IMR-90 (cell line): ENCODE results near the gene KRT79. TPM values are rescaled to one million over a fixed set of nuclear protein-coding genes. Genes with fewer than 3 reads are reported as not detected.

Experiments used
- ATAC-seq: fragments of 200-7000 bp; cut with Tn5 transposase; 2 replicates; pipeline ENCODE4 v1.9.1; 2020; ENCODE audit warnings: low read depth, mild to moderate bottlenecking, moderate library complexity
- BruUV-seq: library from RNA; stranded (reverse); fragments of 400-500 nt; replicated peaks from 2 replicates; lab custom pipeline; 2021; lab: Mats Ljungman, UMichigan
- CTCF ChIA-PET: fragments of 300-600 bp; formaldehyde crosslinking; extraction: SDS; loops from one replicate; lab custom pipeline; 2021; ENCODE audit warnings: antibody characterized with exemption; lab: Yijun Ruan, JAX
- POLR2A ChIA-PET: fragments of 300-600 bp; sonication (Branson Sonifier 250); formaldehyde crosslinking; loops from one replicate; lab custom pipeline; 2022; ENCODE audit warnings: antibody characterized with exemption; ENCODE audit not compliant: unreplicated experiment; lab: Charles Lee
- DNase-seq: peaks from one replicate; pipeline ENCODE4 v3.0.0; 2013
- H2AFZ ChIP-seq: replicated peaks from 2 replicates; pipeline ENCODE3; 2013; ENCODE audit warnings: low read length, mild to moderate bottlenecking; ENCODE audit not compliant: poor library complexity
- H2AK5ac ChIP-seq: 2 replicates; pipeline ENCODE4 v1.6.1; 2013; ENCODE audit warnings: low read depth, low read length, inconsistent platforms
- H2AK9ac ChIP-seq: replicated peaks from 2 replicates; pipeline ENCODE3; 2013; ENCODE audit warnings: mild to moderate bottlenecking, low read depth, low read length, moderate library complexity; ENCODE audit not compliant: poor library complexity
- H2BK120ac ChIP-seq: 2 replicates; pipeline ENCODE4 v1.6.1; 2013; ENCODE audit warnings: low read depth, low read length, inconsistent platforms
- H2BK15ac ChIP-seq: 3 replicates; pipeline ENCODE4 v1.6.1; 2013; ENCODE audit warnings: low read depth, low read length, inconsistent platforms
- H2BK20ac ChIP-seq: 2 replicates; pipeline ENCODE4 v1.6.1; 2013; ENCODE audit warnings: low read depth, mild to moderate bottlenecking, inconsistent platforms, low read length, moderate library complexity
- H2BK5ac ChIP-seq: 2 replicates; pipeline ENCODE4 v1.6.1; 2013; ENCODE audit warnings: mild to moderate bottlenecking, low read depth, low read length, inconsistent platforms; ENCODE audit not compliant: poor library complexity, severe bottlenecking
- H3K14ac ChIP-seq: replicated peaks from 2 replicates; pipeline ENCODE4 v1.6.1; 2013; ENCODE audit warnings: low read depth, low read length, inconsistent platforms
- H3K18ac ChIP-seq: 2 replicates; pipeline ENCODE4 v1.6.1; 2013; ENCODE audit warnings: low read depth, low read length, control low read depth
- H3K23ac ChIP-seq: 2 replicates; pipeline ENCODE4 v1.6.1; 2013; ENCODE audit warnings: low read depth, low read length, inconsistent platforms
- H3K27ac ChIP-seq: 2 replicates; pipeline ENCODE4 v1.5.1; 2013; ENCODE audit warnings: mild to moderate bottlenecking, control low read depth, low read length; ENCODE audit not compliant: insufficient read depth
- H3K27me3 ChIP-seq: 2 replicates; pipeline ENCODE4 v1.6.1; 2013; ENCODE audit warnings: low read length; ENCODE audit not compliant: control insufficient read depth, insufficient read depth
- H3K36me3 ChIP-seq: 2 replicates; pipeline ENCODE4 v1.6.1; 2013; ENCODE audit warnings: low read length, mixed read lengths; ENCODE audit not compliant: control insufficient read depth, insufficient read depth
- H3K4ac ChIP-seq: 2 replicates; pipeline ENCODE4 v1.6.1; 2013; ENCODE audit warnings: low read depth, low read length, inconsistent platforms
- H3K4me1 ChIP-seq: 2 replicates; pipeline ENCODE4 v1.6.1; 2013; ENCODE audit warnings: low read length, mixed read lengths; ENCODE audit not compliant: control insufficient read depth, insufficient read depth
- H3K4me2 ChIP-seq: 2 replicates; pipeline ENCODE4 v1.6.1; 2013; ENCODE audit warnings: low read depth, mild to moderate bottlenecking, control low read depth, low read length, moderate library complexity
- H3K4me3 ChIP-seq: 2 replicates; pipeline ENCODE4 v1.5.1; 2013; ENCODE audit warnings: low read depth, mild to moderate bottlenecking, control low read depth, low read length, moderate library complexity; ENCODE audit not compliant: insufficient read depth
- H3K56ac ChIP-seq: 2 replicates; pipeline ENCODE4 v1.6.1; 2013; ENCODE audit warnings: low read length, inconsistent platforms; ENCODE audit not compliant: insufficient read depth; ENCODE audit errors: extremely low read depth
- H3K79me1 ChIP-seq, 2 experiments: 2 replicates each; pipeline ENCODE4 v1.6.1; 2013; ENCODE audit warnings: low read length in 2 of 2, inconsistent platforms in 1 of 2, low read depth in 1 of 2
- H3K9ac ChIP-seq: 2 replicates; pipeline ENCODE4 v1.6.1; 2013; ENCODE audit warnings: low read depth, low read length, control low read depth
- H3K9me1 ChIP-seq: 2 replicates; pipeline ENCODE4 v1.6.1; 2013; ENCODE audit warnings: low read length, inconsistent platforms; ENCODE audit not compliant: insufficient read depth
- H3K9me3 ChIP-seq: 2 replicates; pipeline ENCODE4 v1.6.1; 2013; ENCODE audit warnings: low read length; ENCODE audit not compliant: control insufficient read depth, insufficient read depth
- H4K20me1 ChIP-seq: 2 replicates; pipeline ENCODE4 v1.6.1; 2013; ENCODE audit warnings: low read length, inconsistent platforms; ENCODE audit not compliant: insufficient read depth
- H4K5ac ChIP-seq: 2 replicates; pipeline ENCODE4 v1.6.1; 2013; ENCODE audit warnings: mild to moderate bottlenecking, low read depth, low read length, control low read depth
- H4K8ac ChIP-seq, 2 experiments: 2 replicates each; pipeline ENCODE4 v1.6.1; 2013; ENCODE audit warnings: low read depth in 2 of 2, low read length in 2 of 2, control low read depth in 1 of 2, inconsistent platforms in 1 of 2
- H4K91ac ChIP-seq: 2 replicates; pipeline ENCODE4 v1.6.1; 2013; ENCODE audit warnings: low read depth, low read length, inconsistent platforms; ENCODE audit not compliant: insufficient read depth
- BHLHE40 ChIP-seq: fragments of 150-350 bp; IDR thresholded peaks from 2 replicates; pipeline ENCODE4 v1.6.1; 2016; ENCODE audit warnings: mild to moderate bottlenecking, low read depth, low read length
- CEBPB ChIP-seq: IDR thresholded peaks from 2 replicates; pipeline ENCODE4 v1.6.1; 2012; ENCODE audit warnings: low read depth, low read length, improper control_type of control experiment
- CHD1 ChIP-seq: IDR thresholded peaks from 2 replicates; pipeline ENCODE4 v1.6.1; 2012; ENCODE audit warnings: low read depth, low read length, improper control_type of control experiment
- CTCF ChIP-seq: conservative IDR thresholded peaks from 2 replicates; pipeline ENCODE4 v1.5.1; 2012; ENCODE audit warnings: mild to moderate bottlenecking, low read depth, low read length, improper control_type of control experiment
- ELK1 ChIP-seq: fragments of 150-350 bp; IDR thresholded peaks from 2 replicates; pipeline ENCODE4 v1.6.1; 2016; ENCODE audit warnings: low read depth, mild to moderate bottlenecking, low read length, moderate library complexity, borderline replicate concordance
- FOS ChIP-seq: fragments of 150-350 bp; IDR thresholded peaks from 2 replicates; pipeline ENCODE4 v1.6.1; 2016; ENCODE audit warnings: low read depth, low read length
- MAFK ChIP-seq: IDR thresholded peaks from 2 replicates; pipeline ENCODE4 v1.6.1; 2012; ENCODE audit warnings: low read depth, low read length, improper control_type of control experiment
- MAZ ChIP-seq: IDR thresholded peaks from 2 replicates; pipeline ENCODE4 v1.6.1; 2012; ENCODE audit warnings: low read depth, mild to moderate bottlenecking, low read length, improper control_type of control experiment, moderate library complexity, borderline replicate concordance
- MXI1 ChIP-seq: IDR thresholded peaks from 2 replicates; pipeline ENCODE4 v1.6.1; 2012; ENCODE audit warnings: low read depth, mild to moderate bottlenecking, low read length, moderate library complexity, borderline replicate concordance
- NFE2L2 ChIP-seq: fragments of 150-350 bp; IDR thresholded peaks from 2 replicates; pipeline ENCODE4 v1.6.1; 2016; ENCODE audit warnings: low read depth, mild to moderate bottlenecking, low read length
- POLR2A ChIP-seq: IDR thresholded peaks from 2 replicates; pipeline ENCODE4 v1.6.1; 2012; ENCODE audit warnings: mild to moderate bottlenecking, low read depth, low read length
- RCOR1 ChIP-seq: IDR thresholded peaks from 2 replicates; pipeline ENCODE4 v1.6.1; 2012; ENCODE audit warnings: mild to moderate bottlenecking, low read length, improper control_type of control experiment; ENCODE audit not compliant: insufficient replicate concordance
- RFX5 ChIP-seq: IDR thresholded peaks from 2 replicates; pipeline ENCODE4 v1.8.0; 2012; ENCODE audit warnings: low read depth, mild to moderate bottlenecking, low read length, moderate library complexity
- SMC3 ChIP-seq: fragments of 150-350 bp; IDR thresholded peaks from 2 replicates; pipeline ENCODE4 v1.6.1; 2016; ENCODE audit warnings: low read depth, mild to moderate bottlenecking, antibody characterized with exemption, low read length, moderate library complexity
- USF2 ChIP-seq: fragments of 150-350 bp; IDR thresholded peaks from 2 replicates; pipeline ENCODE4 v1.6.1; 2017; ENCODE audit warnings: mild to moderate bottlenecking, antibody characterized with exemption, low read length, low read depth
- WGBS, 2 experiments: methylation state at CpG; one replicate each; pipeline versions ENCODE4 v1.1.5 to v1.1.7; 2013; ENCODE audit warnings: missing lambda C conversion rate in 2 of 2; ENCODE audit not compliant: insufficient read length in 1 of 2; ENCODE audit errors: extremely low coverage in 2 of 2; 5-methylcytosine and 5-hydroxymethylcytosine counted together
- dilution Hi-C: fragments of 300-500 bp; cut with HindIII; formaldehyde crosslinking; loops from one replicate; pipeline ENCODE4 v1.14.3; 2018; ENCODE audit warnings: low sequenced_read_pairs; ENCODE audit not compliant: unreplicated experiment
- in situ Hi-C: fragments of 300-500 bp; cut with MboI; formaldehyde crosslinking; loops from 3 replicates; pipeline ENCODE4 v1.14.3; 2019; ENCODE audit warnings: low sequenced_read_pairs, inconsistent platforms, mixed read lengths
- intact Hi-C: fragments of 100-400 bp; cut with micrococcal nuclease; formaldehyde crosslinking; loops from 2 replicates; pipeline ENCODE4 v1.10.0; 2022
- polyA plus RNA-seq, 3 experiments: library from polyadenylated mRNA; depleted of rRNA; stranded (reverse); fragments of >200 nt; gene quantifications; 2 replicates each; pipeline ENCODE4 v1.2.3, GENCODE V29; 2012; ENCODE audit warnings: low replicate concordance in 1 of 3
- total RNA-seq: library from RNA; depleted of rRNA; stranded (reverse); fragments of >200 nt; gene quantifications from 2 replicates; pipeline ENCODE4 v1.2.3, GENCODE V29; 2012

The KRT79 gene
- total and polyA plus RNA-seq, 2 of the 4 experiments (the other 2 are of a cell fraction), result under 0.01 to 0.24 TPM

- Histone ChIP-seq H4K20me1 (no peaks in the 10 kb centered on the region), H4K91ac (no peak overlapping the region), H2BK120ac (no peak overlapping the region), H2AK5ac (no peak overlapping the region), H2BK20ac (no peak overlapping the region), H3K4ac (no peak overlapping the region), H3K9ac (no peak overlapping the region), H3K27ac (no peak overlapping the region), H3K23ac (no peak overlapping the region), H3K56ac (no peak overlapping the region), H3K14ac (no peak overlapping the region), H2BK15ac (no peak overlapping the region), H3K79me1 (no peaks in the 10 kb centered on the region), H3K36me3 (no peaks in the 10 kb centered on the region), H3K4me1 (no peaks in the 10 kb centered on the region), H3K4me3 (no peak overlapping the region), H4K5ac (no peak overlapping the region), H4K8ac (no peak overlapping the region), H2AFZ (no peak overlapping the region), H2BK5ac (no peak overlapping the region), H3K9me1 (no peaks in the 10 kb centered on the region), H3K27me3 (peaks cover 20% of the 10 kb centered on the region), H3K9me3 (no peaks in the 10 kb centered on the region), H3K4me2 (no peak overlapping the region), H3K18ac (no peak overlapping the region), H2AK9ac (no peak overlapping the region)
- no peak for DNase-seq
- in situ Hi-C loops (no loop called here), intact Hi-C loops (no loop called here), dilution Hi-C loops (no loop called here)
- no TSS peak for BruUV-seq
- WGBS, 2 experiments, result 60% methylated on average over 1 of the region's 7 CpGs; no CpG with 5 or more reads in 1 of the 2 experiments
- TF ChIP-seq CEBPB (no peak), ELK1 (no peak), CTCF (no peak), NFE2L2 (no peak), BHLHE40 (no peak), FOS (no peak), POLR2A (no peak), CHD1 (no peak), MXI1 (no peak), RFX5 (no peak), RCOR1 (no peak), SMC3 (no peak), USF2 (no peak), MAZ (no peak), MAFK (no peak)
- ATAC-seq, result no peak
- CTCF ChIA-PET, result no interaction called here
- POLR2A ChIA-PET, result no interaction called here
Observed at GRCh38 chr12:52783563-52784316, 50.4 kb downstream of the KRT79 start.
